B cell (primary cell): ENCODE results near the gene PTPRN2. TPM values are rescaled to one million over a fixed set of nuclear protein-coding genes. Genes with fewer than 3 reads are reported as not detected.

ENCODE experiments used
- ATAC-seq: fragments of 200-7000 bp; cut with Tn5 transposase; one replicate; pipeline ENCODE4 v1.10.0; 2021; ENCODE audit warnings: low read depth, mild to moderate bottlenecking, moderate number of reproducible peaks, moderate library complexity
- CTCF ChIA-PET: fragments of 350-600 bp; sonication (Branson Sonifier 250); formaldehyde crosslinking; loops from one replicate; lab custom pipeline; 2021; ENCODE audit warnings: antibody characterized with exemption, inconsistent platforms; lab: Charles Lee
- POLR2A ChIA-PET: fragments of 350-600 bp; sonication (Branson Sonifier 250); formaldehyde crosslinking; loops from one replicate; lab custom pipeline; 2021; ENCODE audit warnings: antibody characterized with exemption; lab: Charles Lee
- DNase-seq: peaks from one replicate; pipeline ENCODE4 v3.0.0; 2013
- H2AFZ ChIP-seq: 2 replicates; pipeline ENCODE4 v1.6.1; 2012; ENCODE audit warnings: mild to moderate bottlenecking, low read depth, low read length; ENCODE audit not compliant: insufficient read depth, poor library complexity, severe bottlenecking
- H3K27ac ChIP-seq, 2 donors: 1 replicate in 1 of 2; 2 replicates in 1 of 2; pipeline ENCODE4 v1.5.1; 2012 to 2013; ENCODE audit warnings: low read length in 2 of 2, mild to moderate bottlenecking in 2 of 2, moderate library complexity in 1 of 2
- H3K27me3 ChIP-seq, 4 experiments: fragments of 200-600 bp in 1 of 4; sonication (generic) in 1 of 4; replicated peaks in 1 of 4; 1 replicate in 2 of 4; 2 replicates in 2 of 4; pipeline versions ENCODE4 v1.6.1 to v1.7.0; 2013 to 2016; ENCODE audit warnings: low read length in 3 of 4, mild to moderate bottlenecking in 2 of 4, mixed read lengths in 1 of 4, moderate library complexity in 1 of 4; ENCODE audit not compliant: insufficient read depth in 4 of 4, control insufficient read depth in 3 of 4; ENCODE audit errors: control extremely low read depth in 1 of 4
- H3K36me3 ChIP-seq, 2 experiments: replicated peaks in 1 of 2; 1 replicate in 1 of 2; 2 replicates in 1 of 2; pipeline versions ENCODE4 v1.6.1 to v1.7.1; 2013; ENCODE audit warnings: low read length in 1 of 2; ENCODE audit not compliant: insufficient read depth in 2 of 2, control insufficient read depth in 1 of 2; ENCODE audit errors: control extremely low read depth in 1 of 2, extremely low read depth in 1 of 2
- H3K4me1 ChIP-seq, 2 donors: fragments of 200-600 bp in 1 of 2; sonication (generic) in 1 of 2; 1 replicate in 1 of 2; 2 replicates in 1 of 2; pipeline versions ENCODE4 v1.5.1 to v1.6.1; 2013 to 2017; ENCODE audit warnings: low read length in 2 of 2; ENCODE audit not compliant: control insufficient read depth in 2 of 2, insufficient read depth in 2 of 2
- H3K4me2 ChIP-seq: replicated peaks from 2 replicates; pipeline ENCODE3; 2012; ENCODE audit warnings: mild to moderate bottlenecking, low read depth, low read length; ENCODE audit not compliant: poor library complexity, severe bottlenecking
- H3K4me3 ChIP-seq, 5 experiments: fragments of 200-600 bp in 1 of 5; sonication (generic) in 1 of 5; 1 replicate in 3 of 5; 2 replicates in 2 of 5; pipeline versions ENCODE4 v1.5.1 to v1.7.0; 2011 to 2016; ENCODE audit warnings: low read length in 4 of 5, mild to moderate bottlenecking in 4 of 5, low read depth in 2 of 5, control low read depth in 1 of 5, moderate library complexity in 1 of 5; ENCODE audit not compliant: insufficient read depth in 1 of 5; ENCODE audit errors: control extremely low read depth in 1 of 5, extremely low read depth in 1 of 5
- H3K79me2 ChIP-seq: fragments of 200-600 bp; sonication (generic); one replicate; pipeline ENCODE4 v1.6.0; 2016; ENCODE audit warnings: low read length; ENCODE audit not compliant: control insufficient read depth, insufficient read depth
- H3K9ac ChIP-seq: fragments of 200-600 bp; sonication (generic); 2 replicates; pipeline ENCODE4 v1.6.1; 2017; ENCODE audit warnings: mild to moderate bottlenecking, low read length, moderate library complexity
- H3K9me3 ChIP-seq, 3 donors: one replicate each; pipeline versions ENCODE4 v1.6.1 to v1.7.1; 2013; ENCODE audit warnings: low read length in 2 of 3; ENCODE audit not compliant: control insufficient read depth in 2 of 3, insufficient read depth in 1 of 3; ENCODE audit errors: control extremely low read depth in 1 of 3
- H4K20me1 ChIP-seq: 2 replicates; pipeline ENCODE4 v1.6.0; 2012; ENCODE audit warnings: mild to moderate bottlenecking, low read length; ENCODE audit not compliant: insufficient read depth, control insufficient read depth, poor library complexity, severe bottlenecking
- H3K27ac Mint-ChIP-seq: one replicate; pipeline ENCODE4 v1.8.0; 2021; ENCODE audit warnings: mixed read lengths
- H3K27me3 Mint-ChIP-seq: one replicate; pipeline ENCODE4 v1.8.0; 2021; ENCODE audit warnings: mixed read lengths
- H3K4me1 Mint-ChIP-seq: one replicate; pipeline ENCODE4 v1.8.0; 2021; ENCODE audit warnings: mixed read lengths
- H3K4me3 Mint-ChIP-seq: one replicate; pipeline ENCODE4 v1.8.0; 2021; ENCODE audit warnings: mixed read lengths
- H3K9me3 Mint-ChIP-seq: one replicate; pipeline ENCODE4 v1.8.0; 2022; ENCODE audit warnings: mixed read lengths; ENCODE audit not compliant: insufficient read depth
- EZH2 ChIP-seq: IDR thresholded peaks from 2 replicates; pipeline ENCODE4 v1.6.1; 2012; ENCODE audit warnings: borderline replicate concordance, low read depth, mild to moderate bottlenecking, moderate library complexity, low read length; ENCODE audit not compliant: insufficient read depth, poor library complexity, severe bottlenecking
- WGBS: methylation state at CpG from one replicate; pipeline ENCODE4 v1.1.5; 2013; ENCODE audit warnings: missing lambda C conversion rate; ENCODE audit not compliant: insufficient coverage; 5-methylcytosine and 5-hydroxymethylcytosine counted together
- intact Hi-C: fragments of 100-400 bp; cut with micrococcal nuclease; formaldehyde crosslinking; loops from one replicate; pipeline ENCODE4 v1.10.0; 2022
- polyA plus RNA-seq: library from polyadenylated mRNA; depleted of rRNA; stranded (reverse); fragments of >200 nt; gene quantifications from 2 replicates; pipeline ENCODE4 v1.2.3, GENCODE V29; 2012
- total RNA-seq, 2 donors: library from RNA; stranded (reverse); fragments of 120-200 nt in 1 of 2; gene quantifications; 1 replicate in 1 of 2; 2 replicates in 1 of 2; pipeline versions ENCODE4 v1.2.3 to v1.2.4, GENCODE V29; 2013 to 2022
- TF ChIP-seq, protein P1 (sequence below): fragments of 200-600 bp; IDR thresholded peaks from one replicate; pipeline ENCODE4 v1.8.0; 2022; ENCODE audit warnings: antibody characterized with exemption, mild to moderate bottlenecking

Gene PTPRN2
- total and polyA plus RNA-seq, 2 donors (not counting 1 experiment from before 2014, with no cell fraction given): 2.0 to 5.0 TPM

DNA sequence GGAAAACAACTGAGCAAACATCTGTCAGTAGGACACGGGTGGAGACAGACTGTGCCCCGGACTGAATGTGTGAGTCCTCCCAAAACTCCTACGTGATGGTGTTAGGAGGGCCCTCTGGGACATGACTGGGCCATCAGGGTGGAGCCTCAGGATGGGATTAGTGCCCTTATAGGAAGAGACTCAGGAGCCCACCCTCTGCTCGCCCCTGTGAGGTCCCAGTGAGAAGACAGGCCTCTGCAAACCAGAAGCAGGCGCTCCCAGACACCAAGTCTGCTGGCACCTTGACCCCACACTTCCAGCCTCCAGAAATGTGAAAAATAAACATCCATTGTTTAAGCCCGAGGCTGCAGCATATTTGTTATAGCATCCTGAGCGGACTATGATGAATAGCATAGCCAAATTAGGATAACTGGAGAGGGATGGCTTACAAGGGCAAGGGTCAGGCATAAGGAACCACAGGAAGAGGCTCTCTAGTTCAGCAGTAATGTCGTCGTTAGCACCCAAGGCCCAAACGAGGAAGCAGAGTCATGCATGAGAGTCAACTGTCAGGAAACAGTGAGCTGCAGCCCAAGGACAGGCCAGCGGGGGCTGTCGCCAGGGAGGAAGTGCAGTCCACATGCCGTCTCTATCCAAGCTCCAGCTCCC lies 50.6 kb downstream of the PTPRN2 start:
- Mint-ChIP-seq H3K4me1 (peaks cover 20% of the 10 kb centered on the region), H3K9me3 (no peaks in the 10 kb centered on the region), H3K27ac (no peak overlapping the region), H3K4me3 (no peak overlapping the region), H3K27me3 (peaks cover 8% of the 10 kb centered on the region)
- H3K79me2 ChIP-seq: no peaks in the 10 kb centered on the region
- ChIA-PET POLR2A (no interaction called here), CTCF (no interaction called here)
- TF ChIP-seq, protein P1, sequence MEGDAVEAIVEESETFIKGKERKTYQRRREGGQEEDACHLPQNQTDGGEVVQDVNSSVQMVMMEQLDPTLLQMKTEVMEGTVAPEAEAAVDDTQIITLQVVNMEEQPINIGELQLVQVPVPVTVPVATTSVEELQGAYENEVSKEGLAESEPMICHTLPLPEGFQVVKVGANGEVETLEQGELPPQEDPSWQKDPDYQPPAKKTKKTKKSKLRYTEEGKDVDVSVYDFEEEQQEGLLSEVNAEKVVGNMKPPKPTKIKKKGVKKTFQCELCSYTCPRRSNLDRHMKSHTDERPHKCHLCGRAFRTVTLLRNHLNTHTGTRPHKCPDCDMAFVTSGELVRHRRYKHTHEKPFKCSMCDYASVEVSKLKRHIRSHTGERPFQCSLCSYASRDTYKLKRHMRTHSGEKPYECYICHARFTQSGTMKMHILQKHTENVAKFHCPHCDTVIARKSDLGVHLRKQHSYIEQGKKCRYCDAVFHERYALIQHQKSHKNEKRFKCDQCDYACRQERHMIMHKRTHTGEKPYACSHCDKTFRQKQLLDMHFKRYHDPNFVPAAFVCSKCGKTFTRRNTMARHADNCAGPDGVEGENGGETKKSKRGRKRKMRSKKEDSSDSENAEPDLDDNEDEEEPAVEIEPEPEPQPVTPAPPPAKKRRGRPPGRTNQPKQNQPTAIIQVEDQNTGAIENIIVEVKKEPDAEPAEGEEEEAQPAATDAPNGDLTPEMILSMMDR: no peak
- no peak overlapping the region for H3K9ac ChIP-seq
- peaks cover 0 to 12% of the 10 kb centered on the region in 2 donors for H3K4me1 ChIP-seq
- H3K9me3 ChIP-seq: peaks cover 0 to 16% (median 0%) of the 10 kb centered on the region in 3 donors
- ATAC-seq (no peak), DNase-seq (no peak)
- intact Hi-C loops: no loop called here
- H3K4me3 ChIP-seq: no peak overlapping the region
- H2AFZ ChIP-seq: no peak overlapping the region
- no peaks in the 10 kb centered on the region for H4K20me1 ChIP-seq
- H3K4me2 ChIP-seq: no peak overlapping the region
- H3K36me3 ChIP-seq: no peaks in the 10 kb centered on the region
- WGBS: 53% methylated on average over 12 of the region's 13 CpGs
- H3K27ac ChIP-seq: no peak overlapping the region
- H3K27me3 ChIP-seq: peaks cover 0 to 2% (median 0%) of the 10 kb centered on the region in 4 experiments

DNA sequence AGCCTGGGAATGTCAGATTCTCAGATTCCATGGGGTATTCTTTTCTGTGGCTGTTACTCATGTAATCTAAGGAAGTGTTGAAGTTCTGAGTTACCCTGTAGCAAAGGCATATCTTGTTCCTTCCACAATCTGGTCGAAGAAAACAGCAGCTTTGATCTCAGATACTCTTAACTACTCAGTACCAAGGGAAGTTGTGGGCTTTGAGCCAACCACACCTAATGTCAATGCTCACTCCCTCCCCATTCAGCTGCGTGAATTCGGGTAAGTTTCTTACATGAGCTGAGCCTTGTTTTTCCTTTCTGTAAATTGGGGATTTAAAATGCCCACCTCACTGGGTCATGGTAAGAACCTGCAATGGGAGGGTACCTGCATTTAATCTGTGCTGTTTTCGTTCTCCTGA lies 52.5 kb downstream of the PTPRN2 start:
- POLR2A ChIA-PET: no interaction called here
- no peak overlapping the region for H3K4me2 ChIP-seq
- H3K9me3 ChIP-seq: peaks cover 0 to 16% (median 0%) of the 10 kb centered on the region in 3 donors
- Mint-ChIP-seq H3K4me3 (no peak overlapping the region), H3K9me3 (no peaks in the 10 kb centered on the region), H3K27ac (no peak overlapping the region), H3K27me3 (peaks cover 8% of the 10 kb centered on the region), H3K4me1 (peaks cover 8% of the 10 kb centered on the region)
- no peak overlapping the region for H3K4me3 ChIP-seq
- no peak overlapping the region for H3K27ac ChIP-seq
- TF ChIP-seq, protein P1: no peak
- no peak for TF ChIP-seq EZH2
- CTCF ChIA-PET: no interaction called here
- no peaks in the 10 kb centered on the region for H4K20me1 ChIP-seq
- intact Hi-C loops: no loop called here
- peaks cover 0 to 2% (median 0%) of the 10 kb centered on the region in 4 experiments for H3K27me3 ChIP-seq
- ATAC-seq (no peak), DNase-seq (no peak)
- no peak overlapping the region for H3K9ac ChIP-seq
- H3K4me1 ChIP-seq: no peaks in the 10 kb centered on the region
- no peaks in the 10 kb centered on the region for H3K79me2 ChIP-seq
- 87% methylated on average over 3 of the region's 4 CpGs for WGBS
- H2AFZ ChIP-seq: no peak overlapping the region
- H3K36me3 ChIP-seq: no peaks in the 10 kb centered on the region
